ENCODE measurements around the gene TRAK1.

DNA sequence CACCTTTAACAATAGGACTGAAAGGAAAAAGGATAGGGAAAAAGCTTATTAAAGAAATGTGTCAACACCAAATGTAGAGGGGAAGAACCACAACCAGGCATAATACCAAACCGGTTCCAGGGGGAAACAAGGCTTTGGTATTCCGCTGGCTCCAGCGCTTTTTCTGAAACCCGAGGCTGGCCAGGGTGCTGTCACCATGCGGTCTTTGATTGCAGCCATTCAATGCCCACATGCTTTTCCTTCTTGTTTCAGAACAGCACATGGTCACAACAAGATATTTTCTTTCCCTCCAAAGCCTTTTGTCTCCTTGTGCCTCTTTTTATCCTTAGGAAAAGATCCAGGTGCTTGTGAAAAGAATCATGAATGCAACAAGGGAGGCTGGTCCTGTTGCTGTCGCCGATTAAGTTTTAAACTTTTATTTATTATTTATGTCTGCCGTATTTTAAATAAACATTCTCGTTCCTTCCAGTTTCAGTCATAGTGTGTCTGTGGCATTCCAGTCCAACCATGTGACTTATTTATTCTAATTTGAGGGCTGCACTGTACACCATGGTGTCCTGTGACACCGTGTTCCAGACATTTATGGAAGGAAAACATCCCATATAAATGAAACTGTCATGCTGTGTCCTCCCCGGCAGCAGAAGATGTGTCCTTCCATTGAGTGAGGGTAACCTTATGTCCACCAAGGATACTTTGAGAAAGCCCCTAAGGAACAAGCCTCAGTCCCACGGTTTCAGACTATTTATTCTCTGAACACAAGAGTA, 133.7 kb downstream of the TRAK1 start:
- TF ChIP-seq, protein P1, sequence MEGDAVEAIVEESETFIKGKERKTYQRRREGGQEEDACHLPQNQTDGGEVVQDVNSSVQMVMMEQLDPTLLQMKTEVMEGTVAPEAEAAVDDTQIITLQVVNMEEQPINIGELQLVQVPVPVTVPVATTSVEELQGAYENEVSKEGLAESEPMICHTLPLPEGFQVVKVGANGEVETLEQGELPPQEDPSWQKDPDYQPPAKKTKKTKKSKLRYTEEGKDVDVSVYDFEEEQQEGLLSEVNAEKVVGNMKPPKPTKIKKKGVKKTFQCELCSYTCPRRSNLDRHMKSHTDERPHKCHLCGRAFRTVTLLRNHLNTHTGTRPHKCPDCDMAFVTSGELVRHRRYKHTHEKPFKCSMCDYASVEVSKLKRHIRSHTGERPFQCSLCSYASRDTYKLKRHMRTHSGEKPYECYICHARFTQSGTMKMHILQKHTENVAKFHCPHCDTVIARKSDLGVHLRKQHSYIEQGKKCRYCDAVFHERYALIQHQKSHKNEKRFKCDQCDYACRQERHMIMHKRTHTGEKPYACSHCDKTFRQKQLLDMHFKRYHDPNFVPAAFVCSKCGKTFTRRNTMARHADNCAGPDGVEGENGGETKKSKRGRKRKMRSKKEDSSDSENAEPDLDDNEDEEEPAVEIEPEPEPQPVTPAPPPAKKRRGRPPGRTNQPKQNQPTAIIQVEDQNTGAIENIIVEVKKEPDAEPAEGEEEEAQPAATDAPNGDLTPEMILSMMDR (conservative IDR thresholded peaks at IDR 0.05; ENCODE audit: low read depth, low read length), result no peak
- TF ChIP-seq BHLHE40 (IDR thresholded peaks at IDR 0.05; ENCODE audit: low read depth, low read length) (no peak), RAD21 (IDR thresholded peaks at IDR 0.05; ENCODE audit: low read length) (no peak), POLR2A (IDR thresholded peaks at IDR 0.05; ENCODE audit: low read depth, low read length) (no peak), SMC3 (IDR thresholded peaks at IDR 0.05; ENCODE audit: low read depth, low read length) (no peak), RFX5 (IDR thresholded peaks at IDR 0.05; ENCODE audit: low read depth, low read length) (no peak), FOS (IDR thresholded peaks at IDR 0.05; ENCODE audit: low read depth, low read length) (no peak), NFE2L2 (IDR thresholded peaks at IDR 0.05; ENCODE audit: low read depth, low read length) (no peak), USF2 (IDR thresholded peaks at IDR 0.05; ENCODE audit: low read depth, low read length) (peak; percentile 54; the same call in 1 of the 2 replicates)
